Renal cortical epithelial cell (primary cell): ENCODE data around the gene FYB1. TPM values are rescaled to one million over a fixed set of nuclear protein-coding genes. Genes with fewer than 3 reads are reported as not detected.

ENCODE experiments used
- DNase-seq: peaks from one replicate; pipeline ENCODE4 v3.0.0-alpha.2; 2011; ENCODE audit warnings: low read depth
- total RNA-seq: library from RNA; depleted of rRNA; stranded (reverse); fragments of >200 nt; gene quantifications from 2 replicates; pipeline ENCODE4 v1.2.3, GENCODE V29; 2014

FYB1 gene
- total RNA-seq, 1 donor from 2014 or later: 0.25 TPM

- DNase-seq: no peak
Measured at GRCh38 chr5:39055768-39056398, 163.5 kb downstream of the FYB1 start.

Other genes with a start within 250 kb of the FYB1 start
- gene RICTOR, start 145.2 kb downstream of the FYB1 start, total RNA-seq: 33.0 and 42.5 TPM in 2 replicates
- 0.20 TPM in 1 of 2 replicates, not detected in the other for gene C9, start 144.9 kb upstream of the FYB1 start, total RNA-seq
- 14.1 and 117 TPM in 2 replicates for gene DAB2, start 205.4 kb upstream of the FYB1 start, total RNA-seq